Measurements from ENCODE around the gene GPATCH2L. TPM values are rescaled to one million over a fixed set of nuclear protein-coding genes. Genes with fewer than 3 reads are reported as not detected.

Gene GPATCH2L
- total and polyA plus RNA-seq, 2 of the 13 experiments (the other 11 are each of a cell fraction or from before 2014, with no cell fraction given): 14.4 to 29.0 TPM

DNA sequence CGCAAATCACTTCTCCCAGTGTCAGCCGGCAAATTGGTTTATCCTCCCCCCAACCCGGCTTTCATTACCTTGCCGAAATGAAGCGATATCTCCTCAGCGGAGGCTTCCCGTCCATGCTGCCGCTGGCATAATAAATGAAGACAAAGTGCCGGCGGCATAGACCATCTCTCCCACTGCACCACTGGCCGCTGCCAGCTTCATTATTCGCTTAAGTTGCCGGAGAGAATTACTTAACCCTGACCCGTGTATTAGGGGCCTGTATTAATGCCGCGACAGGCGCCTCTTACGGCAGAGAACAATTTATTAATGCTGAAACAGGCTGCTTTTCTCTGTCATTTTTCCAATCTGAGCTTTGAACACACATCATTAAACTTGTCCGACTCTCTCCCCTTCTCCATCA lies 17.5 kb upstream of the GPATCH2L start:
- no peaks in the 10 kb centered on the region for H3K79me2 ChIP-seq (ENCODE audit: insufficient read depth, low read length)
- no peaks in the 10 kb centered on the region for H3K9me3 ChIP-seq (ENCODE audit: low read length)
- ChIA-PET CTCF (ENCODE audit: low intra/inter-chr PET ratio, low total read pairs) (no interaction called here), POLR2A (no interaction called here)
- H3K27ac ChIP-seq (ENCODE audit: extremely low read length, insufficient read depth, low read length): no peak overlapping the region
- DNase-seq (ENCODE audit: low spot score) (no peak), FAIRE-seq (no peak), ATAC-seq (no peak)
- no peaks in the 10 kb centered on the region for H3K4me1 ChIP-seq (ENCODE audit: insufficient read depth, low read length)
- no TSS peak for BruUV-seq (replicated peaks)
- H3K27me3 ChIP-seq (ENCODE audit: control insufficient read depth in 1 of 2, insufficient read depth in 2 of 2, low read length in 2 of 2): peaks cover 4 to 43% of the 10 kb centered on the region in 2 experiments
- in situ Hi-C loops (cut with HindIII; ENCODE audit: extremely low pct_ligation_motif_present, low pct_unique_long_range_greater_than_20kb): no loop called here
- TF ChIP-seq HINFP (CRISPR knock-in tag; IDR thresholded peaks at IDR 0.05; ENCODE audit: low read depth) (no peak), ZNF382 (CRISPR knock-in tag; IDR thresholded peaks at IDR 0.05; ENCODE audit: borderline replicate concordance) (no peak), HNF1B (CRISPR knock-in tag; IDR thresholded peaks at IDR 0.05) (no peak), ZSCAN25 (CRISPR knock-in tag; IDR thresholded peaks at IDR 0.05) (no peak), TRAFD1 (CRISPR knock-in tag; IDR thresholded peaks at IDR 0.05; ENCODE audit: borderline replicate concordance) (no peak), ZNF75D (CRISPR knock-in tag; IDR thresholded peaks at IDR 0.05; ENCODE audit: borderline replicate concordance) (no peak), SETDB1 (CRISPR knock-in tag; IDR thresholded peaks at IDR 0.05; ENCODE audit: borderline replicate concordance) (no peak), PITX1 (CRISPR knock-in tag; IDR thresholded peaks at IDR 0.05) (no peak), ZNF33A (CRISPR knock-in tag; IDR thresholded peaks at IDR 0.05; ENCODE audit: borderline replicate concordance) (no peak), SIX4 (CRISPR knock-in tag; IDR thresholded peaks at IDR 0.05) (no peak)
- TF ChIP-seq, protein P1, sequence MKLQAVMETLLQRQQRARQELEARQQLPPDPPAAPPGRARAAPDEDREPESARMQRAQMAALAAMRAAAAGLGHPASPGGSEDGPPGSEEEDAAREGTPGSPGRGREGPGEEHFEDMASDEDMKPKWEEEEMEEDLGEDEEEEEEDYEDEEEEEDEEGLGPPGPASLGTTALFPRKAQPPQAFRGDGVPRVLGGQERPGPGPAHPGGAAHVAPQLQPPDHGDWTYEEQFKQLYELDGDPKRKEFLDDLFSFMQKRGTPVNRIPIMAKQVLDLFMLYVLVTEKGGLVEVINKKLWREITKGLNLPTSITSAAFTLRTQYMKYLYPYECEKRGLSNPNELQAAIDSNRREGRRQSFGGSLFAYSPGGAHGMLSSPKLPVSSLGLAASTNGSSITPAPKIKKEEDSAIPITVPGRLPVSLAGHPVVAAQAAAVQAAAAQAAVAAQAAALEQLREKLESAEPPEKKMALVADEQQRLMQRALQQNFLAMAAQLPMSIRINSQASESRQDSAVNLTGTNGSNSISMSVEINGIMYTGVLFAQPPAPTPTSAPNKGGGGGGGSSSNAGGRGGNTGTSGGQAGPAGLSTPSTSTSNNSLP (IDR thresholded peaks at IDR 0.05; ENCODE audit: low read depth, low read length): no peak
- TF ChIP-seq, protein P2, sequence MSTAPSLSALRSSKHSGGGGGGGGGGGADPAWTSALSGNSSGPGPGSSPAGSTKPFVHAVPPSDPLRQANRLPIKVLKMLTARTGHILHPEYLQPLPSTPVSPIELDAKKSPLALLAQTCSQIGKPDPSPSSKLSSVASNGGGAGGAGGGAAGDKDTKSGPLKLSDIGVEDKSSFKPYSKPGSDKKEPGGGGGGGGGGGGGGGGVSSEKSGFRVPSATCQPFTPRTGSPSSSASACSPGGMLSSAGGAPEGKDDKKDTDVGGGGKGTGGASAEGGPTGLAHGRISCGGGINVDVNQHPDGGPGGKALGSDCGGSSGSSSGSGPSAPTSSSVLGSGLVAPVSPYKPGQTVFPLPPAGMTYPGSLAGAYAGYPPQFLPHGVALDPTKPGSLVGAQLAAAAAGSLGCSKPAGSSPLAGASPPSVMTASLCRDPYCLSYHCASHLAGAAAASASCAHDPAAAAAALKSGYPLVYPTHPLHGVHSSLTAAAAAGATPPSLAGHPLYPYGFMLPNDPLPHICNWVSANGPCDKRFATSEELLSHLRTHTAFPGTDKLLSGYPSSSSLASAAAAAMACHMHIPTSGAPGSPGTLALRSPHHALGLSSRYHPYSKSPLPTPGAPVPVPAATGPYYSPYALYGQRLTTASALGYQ (CRISPR knock-in tag; IDR thresholded peaks at IDR 0.05): no peak
- no peak overlapping the region for H3K4me2 ChIP-seq (ENCODE audit: low read depth, low read length)
- H3K9ac ChIP-seq (ENCODE audit: insufficient read depth, low read depth, low read length): no peak overlapping the region
- 54% methylated on average over 19 of the region's 19 CpGs for WGBS (ENCODE audit: low lambda C conversion rate)
- intact Hi-C loops (cut with micrococcal nuclease; ENCODE audit: unreplicated experiment): no loop called here
- H2AFZ ChIP-seq (ENCODE audit: low read length): no peak overlapping the region
- H4K20me1 ChIP-seq (ENCODE audit: insufficient read depth, low read length): no peaks in the 10 kb centered on the region
- H3K4me3 ChIP-seq (replicated peaks in 1 of 3; ENCODE audit: insufficient read depth in 1 of 3, low read depth in 2 of 3, low read length in 3 of 3): no peak overlapping the region
- no peaks in the 10 kb centered on the region for H3K36me3 ChIP-seq (replicated peaks in 1 of 2; ENCODE audit: control insufficient read depth in 1 of 2, insufficient read depth in 2 of 2, low read length in 2 of 2)
